ENCODE data around the gene SFMBT2.

The SFMBT2 gene

GRCh38 chr10:7424919-7425318 is 14.1 kb upstream of the SFMBT2 start:
- no peak for DNase-seq

GRCh38 chr10:7424315-7424714 is 13.5 kb upstream of the SFMBT2 start:
- DNase-seq = no peak

GRCh38 chr10:7423521-7423920 is 12.7 kb upstream of the SFMBT2 start:
- DNase-seq = no peak

- no peak for DNase-seq
These were observed 10.7 kb upstream of the SFMBT2 start for GRCh38 chr10:7421526-7421925.

GRCh38 chr10:7419998-7420397 is 9.2 kb upstream of the SFMBT2 start:
- no peak for DNase-seq

GRCh38 chr10:7417807-7418206 is 7.0 kb upstream of the SFMBT2 start:
- DNase-seq = no peak

- no peak for DNase-seq
These were observed 6.3 kb upstream of the SFMBT2 start for GRCh38 chr10:7417103-7417623.

- no peak for DNase-seq
These were observed 3.9 kb upstream of the SFMBT2 start for GRCh38 chr10:7414766-7415165.

GRCh38 chr10:7412928-7413282 is 2.1 kb upstream of the SFMBT2 start:
- no peak for DNase-seq

GRCh38 chr10:7412237-7412927 is 1.5 kb upstream of the SFMBT2 start:
- no peak for DNase-seq

GRCh38 chr10:7411671-7412128 is 866 bp upstream of the SFMBT2 start:
- no peak for DNase-seq

- peak in 2 of 4 experiments; percentile 8 to 17 for DNase-seq
These were observed 453 bp downstream of the SFMBT2 start for GRCh38 chr10:7410301-7410861.

GRCh38 chr10:7409732-7410168 is 1.1 kb downstream of the SFMBT2 start:
- DNase-seq = no peak

GRCh38 chr10:7409045-7409731 is 1.6 kb downstream of the SFMBT2 start:
- peak; percentile 17 to 22 (median 20) for DNase-seq

- peak in 3 of 4 experiments; percentile 24 to 33 (median 31) for DNase-seq
These were observed 2.4 kb downstream of the SFMBT2 start for GRCh38 chr10:7408291-7409044.

- peak in 2 of 4 experiments; percentile 14 to 17 for DNase-seq
These were observed 3.2 kb downstream of the SFMBT2 start for GRCh38 chr10:7407368-7408290.

- DNase-seq = no peak
These were observed 4.0 kb downstream of the SFMBT2 start for GRCh38 chr10:7406712-7407333.

GRCh38 chr10:7405637-7406036 is 5.2 kb downstream of the SFMBT2 start:
- DNase-seq = no peak

GRCh38 chr10:7403620-7404019 is 7.2 kb downstream of the SFMBT2 start:
- no peak for DNase-seq

GRCh38 chr10:7401782-7402181 is 9.1 kb downstream of the SFMBT2 start:
- no peak for DNase-seq

- DNase-seq = no peak
These were observed 9.7 kb downstream of the SFMBT2 start for GRCh38 chr10:7401156-7401555.

All from activated CD4-positive, CD25-positive, alpha-beta regulatory T cell (primary cell).